Measurements from ENCODE around the gene PDCD10.

Gene PDCD10

GRCh38 chr3:167673221-167673620, 61.5 kb downstream of the PDCD10 start:
- no peak for DNase-seq
- Histone ChIP-seq H3K27me3 (ENCODE audit: insufficient read depth, low read depth, severe bottlenecking) (no peaks in the 10 kb centered on the region), H3K4me3 (ENCODE audit: low read depth, low read length) (no peak overlapping the region), H3K9me3 (ENCODE audit: severe bottlenecking) (no peaks in the 10 kb centered on the region), H3K36me3 (no peaks in the 10 kb centered on the region), H3K27ac (no peak overlapping the region)
- no peak for TF ChIP-seq CTCF (IDR thresholded peaks at IDR 0.05; ENCODE audit: low read depth, low read length)

GRCh38 chr3:167671878-167672427, 62.7 kb downstream of the PDCD10 start:
- no peak for DNase-seq
- H3K4me3 ChIP-seq (ENCODE audit: low read depth, low read length): no peak overlapping the region

GRCh38 chr3:167669699-167670098, 65.0 kb downstream of the PDCD10 start:
- Histone ChIP-seq H3K27me3 (ENCODE audit: insufficient read depth, low read depth, severe bottlenecking) (no peaks in the 10 kb centered on the region), H3K4me3 (ENCODE audit: low read depth, low read length) (no peak overlapping the region), H3K36me3 (no peaks in the 10 kb centered on the region), H3K27ac (no peak overlapping the region), H3K9me3 (ENCODE audit: severe bottlenecking) (no peaks in the 10 kb centered on the region)
- DNase-seq: no peak
- no peak for TF ChIP-seq CTCF (IDR thresholded peaks at IDR 0.05; ENCODE audit: low read depth, low read length)

More at GRCh38 chr3:167671878-167672427, 62.7 kb downstream of the PDCD10 start:
- Histone ChIP-seq H3K27ac (no peak overlapping the region), H3K9me3 (ENCODE audit: severe bottlenecking) (no peaks in the 10 kb centered on the region), H3K36me3 (no peaks in the 10 kb centered on the region), H3K27me3 (ENCODE audit: insufficient read depth, low read depth, severe bottlenecking) (no peaks in the 10 kb centered on the region)
- TF ChIP-seq CTCF (IDR thresholded peaks at IDR 0.05; ENCODE audit: low read depth, low read length): no peak

GRCh38 chr3:167668651-167669050, 66.0 kb downstream of the PDCD10 start:
- Histone ChIP-seq H3K36me3 (no peaks in the 10 kb centered on the region), H3K4me3 (ENCODE audit: low read depth, low read length) (no peak overlapping the region), H3K27ac (no peak overlapping the region), H3K27me3 (ENCODE audit: insufficient read depth, low read depth, severe bottlenecking) (no peaks in the 10 kb centered on the region), H3K9me3 (ENCODE audit: severe bottlenecking) (no peaks in the 10 kb centered on the region)
- no peak for TF ChIP-seq CTCF (IDR thresholded peaks at IDR 0.05; ENCODE audit: low read depth, low read length)
- DNase-seq: no peak

GRCh38 chr3:167666563-167666962, 68.1 kb downstream of the PDCD10 start:
- DNase-seq: no peak
- no peaks in the 10 kb centered on the region for H3K27me3 ChIP-seq (ENCODE audit: insufficient read depth, low read depth, severe bottlenecking)
- H3K36me3 ChIP-seq: no peaks in the 10 kb centered on the region
- no peaks in the 10 kb centered on the region for H3K9me3 ChIP-seq (ENCODE audit: severe bottlenecking)
- H3K4me3 ChIP-seq (ENCODE audit: low read depth, low read length): no peak overlapping the region
- H3K27ac ChIP-seq: no peak overlapping the region
- TF ChIP-seq CTCF (IDR thresholded peaks at IDR 0.05; ENCODE audit: low read depth, low read length): no peak

GRCh38 chr3:167662919-167663400, 71.7 kb downstream of the PDCD10 start:
- TF ChIP-seq CTCF (IDR thresholded peaks at IDR 0.05; ENCODE audit: low read depth, low read length): no peak
- no peak overlapping the region for H3K27ac ChIP-seq
- H3K9me3 ChIP-seq (ENCODE audit: severe bottlenecking): no peaks in the 10 kb centered on the region
- no peaks in the 10 kb centered on the region for H3K36me3 ChIP-seq
- no peak overlapping the region for H3K4me3 ChIP-seq (ENCODE audit: low read depth, low read length)
- no peaks in the 10 kb centered on the region for H3K27me3 ChIP-seq (ENCODE audit: insufficient read depth, low read depth, severe bottlenecking)
- no peak for DNase-seq

Measured in WERI-Rb-1 (cell line).